BE2C (cell line): ENCODE results near the gene ZCCHC7.
A peak's percentile ranks its signal among the peaks of the same experiment; 100 is the strongest.

Experiments used
- DNase-seq: peaks from one replicate; pipeline ENCODE4 v3.0.0-alpha.2; 2020
- H3K27me3 ChIP-seq: fragments of 250-450 bp; sonication (Bioruptor Pico); 2 replicates; pipeline ENCODE4 v1.5.1; 2020; ENCODE audit warnings: mild to moderate bottlenecking
- H3K36me3 ChIP-seq: fragments of 250-450 bp; sonication (Bioruptor Pico); 2 replicates; pipeline ENCODE4 v1.5.1; 2020; ENCODE audit warnings: mild to moderate bottlenecking
- H3K4me1 ChIP-seq: fragments of 250-450 bp; sonication (Bioruptor Pico); 2 replicates; pipeline ENCODE4 v1.5.1; 2020
- H3K4me3 ChIP-seq: 2 replicates; pipeline ENCODE4 v1.5.1; 2011; ENCODE audit warnings: low read depth, low read length
- H3K9me3 ChIP-seq: fragments of 250-450 bp; sonication (Bioruptor Pico); 2 replicates; pipeline ENCODE4 v1.5.1; 2020
- CTCF ChIP-seq: IDR thresholded peaks from 2 replicates; pipeline ENCODE4 v1.5.1; 2012; ENCODE audit warnings: mild to moderate bottlenecking, low read depth, low read length

ZCCHC7 gene

DNA sequence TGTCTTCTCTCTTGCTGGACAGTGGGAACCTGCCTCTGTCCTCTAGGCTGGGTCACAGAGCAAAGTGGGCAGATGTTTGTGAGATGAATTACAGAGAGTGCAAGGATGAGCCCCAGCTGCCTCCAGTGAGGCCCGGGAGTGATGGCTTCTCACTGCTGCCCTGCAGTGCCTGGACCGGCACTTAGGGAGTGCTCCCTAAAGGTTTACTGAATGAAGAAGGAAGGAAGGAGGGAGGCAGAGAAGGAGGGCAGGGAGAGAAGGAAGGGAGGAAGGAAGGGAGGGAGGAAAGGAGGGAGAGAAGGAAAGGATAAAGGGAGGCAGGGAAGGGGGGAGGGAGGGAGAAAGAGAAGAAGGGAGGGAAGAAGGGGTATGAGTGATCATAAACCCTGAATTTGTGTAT, 259.5 kb downstream of the ZCCHC7 start:
- Histone ChIP-seq H3K9me3 (no peaks in the 10 kb centered on the region), H3K4me3 (no peak overlapping the region), H3K27me3 (no peaks in the 10 kb centered on the region), H3K4me1 (no peaks in the 10 kb centered on the region), H3K36me3 (no peaks in the 10 kb centered on the region)
- DNase-seq = no peak
- TF ChIP-seq CTCF = no peak

GRCh38 chr9:37380570-37380969, 260.2 kb downstream of the ZCCHC7 start:
- no peak for TF ChIP-seq CTCF
- Histone ChIP-seq H3K36me3 (no peaks in the 10 kb centered on the region), H3K4me1 (no peaks in the 10 kb centered on the region), H3K4me3 (no peak overlapping the region), H3K27me3 (no peaks in the 10 kb centered on the region), H3K9me3 (no peaks in the 10 kb centered on the region)
- no peak for DNase-seq

DNA sequence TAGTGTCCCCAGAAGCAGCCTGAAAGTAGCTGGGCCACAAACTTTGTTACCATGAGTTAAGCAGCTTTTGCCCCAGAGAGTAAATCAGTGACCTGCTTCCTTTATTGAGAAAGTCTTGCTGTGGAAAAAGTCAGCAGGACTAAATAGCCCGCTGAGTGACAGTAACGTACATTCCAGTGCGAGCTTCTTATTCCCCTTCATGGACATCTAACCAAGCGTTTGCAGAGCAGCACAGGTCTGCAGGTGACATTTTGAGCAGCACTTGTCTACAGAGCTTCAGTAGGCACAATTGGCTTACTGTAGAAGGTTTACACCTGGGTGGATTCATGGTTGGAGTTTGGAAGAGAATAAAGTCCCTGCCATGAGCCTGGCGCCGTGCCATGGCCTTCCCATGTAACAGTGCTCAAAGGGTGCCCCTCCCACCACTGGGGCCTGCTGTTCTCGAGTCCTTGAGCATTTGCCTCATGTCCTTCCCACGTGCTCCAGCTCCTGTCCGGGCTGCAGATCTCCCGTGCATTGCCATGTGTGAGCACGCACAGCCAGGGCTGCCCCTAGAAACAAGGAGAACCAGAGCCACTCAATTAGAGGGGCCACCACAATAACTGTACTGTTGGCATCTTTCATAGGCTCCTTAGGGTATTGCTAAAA, 260.8 kb downstream of the ZCCHC7 start:
- DNase-seq = peak; percentile 40
- H3K36me3 ChIP-seq = no peaks in the 10 kb centered on the region

DNA sequence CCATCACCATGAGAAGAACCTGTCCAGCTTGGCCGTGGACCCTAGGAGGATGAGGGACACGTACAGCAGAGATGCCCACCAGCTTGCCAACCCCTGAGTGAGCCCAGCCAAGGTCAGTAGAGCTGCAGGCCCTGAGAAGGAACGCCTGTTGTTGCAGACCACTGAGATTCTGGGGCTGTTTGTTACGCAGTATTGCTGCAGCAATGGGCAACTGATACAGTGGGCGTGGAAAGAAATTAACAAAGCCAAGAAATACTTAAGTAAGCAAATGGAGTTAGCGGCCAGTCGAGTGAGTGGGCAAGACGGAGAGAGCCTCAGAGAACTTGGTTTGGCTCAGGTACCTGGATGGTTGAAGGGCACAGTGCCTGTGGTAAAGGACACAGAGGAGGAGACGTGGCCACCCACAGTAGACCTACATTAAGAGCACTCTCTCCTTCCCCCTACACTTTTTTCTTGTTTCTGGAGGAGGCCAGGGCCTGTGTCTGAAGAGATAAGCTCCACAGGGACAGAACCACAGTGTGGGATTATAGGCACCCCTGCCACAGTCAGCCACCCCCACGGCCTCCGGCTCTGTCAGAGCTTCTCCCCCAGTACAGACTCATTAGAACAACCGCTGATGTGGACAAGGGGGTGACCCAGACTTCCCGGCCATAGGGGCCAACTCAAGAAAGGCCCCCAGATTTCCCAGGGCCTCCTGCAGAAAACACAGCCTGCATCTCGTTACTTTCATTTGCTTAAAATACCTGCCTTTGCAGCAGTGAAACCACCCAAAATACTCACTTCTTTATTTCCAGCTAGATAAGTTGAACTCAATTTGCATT, 262.0 kb downstream of the ZCCHC7 start:
- Histone ChIP-seq H3K36me3 (no peaks in the 10 kb centered on the region), H3K27me3 (no peaks in the 10 kb centered on the region), H3K4me3 (no peak overlapping the region), H3K4me1 (no peaks in the 10 kb centered on the region), H3K9me3 (no peaks in the 10 kb centered on the region)
- DNase-seq = no peak
- TF ChIP-seq CTCF = no peak

More for the DNA sequence above, 260.8 kb downstream of the ZCCHC7 start:
- no peak for TF ChIP-seq CTCF
- H3K4me3 ChIP-seq = no peak overlapping the region
- H3K4me1 ChIP-seq = no peaks in the 10 kb centered on the region
- H3K9me3 ChIP-seq = no peaks in the 10 kb centered on the region
- no peaks in the 10 kb centered on the region for H3K27me3 ChIP-seq

GRCh38 chr9:37382982-37383357, 262.6 kb downstream of the ZCCHC7 start:
- Histone ChIP-seq H3K9me3 (no peaks in the 10 kb centered on the region), H3K27me3 (no peaks in the 10 kb centered on the region), H3K36me3 (no peaks in the 10 kb centered on the region), H3K4me1 (no peaks in the 10 kb centered on the region), H3K4me3 (no peak overlapping the region)
- no peak for DNase-seq
- no peak for TF ChIP-seq CTCF

GRCh38 chr9:37383393-37383792, 263.0 kb downstream of the ZCCHC7 start:
- no peak for TF ChIP-seq CTCF
- no peak overlapping the region for H3K4me3 ChIP-seq

More at GRCh38 chr9:37383393-37383792, 263.0 kb downstream of the ZCCHC7 start:
- Histone ChIP-seq H3K9me3 (no peaks in the 10 kb centered on the region), H3K4me1 (no peaks in the 10 kb centered on the region), H3K36me3 (no peaks in the 10 kb centered on the region), H3K27me3 (no peaks in the 10 kb centered on the region)
- no peak for DNase-seq
